ENCODE results near the gene RTL5.

Gene RTL5

GRCh38 chrX:72129661-72130060 is 2.1 kb downstream of the RTL5 start:
- no peak for DNase-seq

GRCh38 chrX:72128881-72129280 is 2.8 kb downstream of the RTL5 start:
- DNase-seq, result no peak

- DNase-seq, result no peak
Measured at GRCh38 chrX:72128183-72128834, 3.4 kb downstream of the RTL5 start.

DNA sequence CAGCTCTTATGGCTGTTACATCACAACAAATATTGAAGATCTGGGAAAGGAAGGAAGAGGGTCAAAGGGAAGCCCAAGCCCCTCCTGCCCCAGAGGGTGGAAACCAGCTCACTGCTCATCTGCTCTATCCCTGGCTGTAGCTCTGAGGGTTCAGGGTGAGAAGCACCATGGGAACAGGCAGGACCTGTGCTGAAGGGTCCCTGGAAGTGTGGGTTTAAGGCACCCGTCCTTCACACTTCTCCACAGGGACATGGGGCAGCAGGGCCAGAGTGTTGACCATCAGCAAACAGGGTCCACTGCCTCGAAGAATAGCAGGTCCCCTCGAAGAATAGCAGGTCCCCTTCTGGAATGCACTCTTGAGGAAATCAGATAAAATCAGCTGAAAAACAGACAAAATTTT is 4.4 kb downstream of the RTL5 start:
- no peak for DNase-seq

DNA sequence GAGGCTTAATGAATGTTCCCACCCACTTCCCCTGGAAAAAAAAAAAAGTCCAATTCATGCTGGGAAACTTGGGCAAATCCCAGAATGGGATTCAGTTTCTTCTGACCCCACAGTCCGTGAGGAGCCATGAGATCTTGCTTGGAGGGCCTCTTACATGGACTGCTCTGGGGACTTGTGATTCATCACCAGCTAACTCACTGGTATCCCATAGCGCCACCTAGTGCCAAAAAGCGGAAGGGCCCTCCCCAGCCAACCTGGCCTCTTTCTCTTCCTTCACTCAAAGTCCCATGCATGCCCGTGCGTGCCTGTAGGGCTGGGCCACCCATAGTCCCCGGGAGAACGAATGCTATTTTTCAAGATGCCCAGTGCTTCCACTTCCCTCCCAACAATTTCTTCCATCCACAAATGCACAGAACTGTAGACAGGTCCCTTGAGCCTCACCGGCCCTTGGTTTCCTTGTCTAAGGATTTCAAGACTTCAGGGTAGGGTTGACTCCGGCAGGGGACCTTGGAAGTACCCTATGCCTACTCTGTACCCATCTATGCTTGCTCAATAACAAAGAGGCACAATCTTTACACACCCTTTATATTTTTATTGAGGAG is 5.1 kb downstream of the RTL5 start:
- DNase-seq, result peak; percentile 90

DNA sequence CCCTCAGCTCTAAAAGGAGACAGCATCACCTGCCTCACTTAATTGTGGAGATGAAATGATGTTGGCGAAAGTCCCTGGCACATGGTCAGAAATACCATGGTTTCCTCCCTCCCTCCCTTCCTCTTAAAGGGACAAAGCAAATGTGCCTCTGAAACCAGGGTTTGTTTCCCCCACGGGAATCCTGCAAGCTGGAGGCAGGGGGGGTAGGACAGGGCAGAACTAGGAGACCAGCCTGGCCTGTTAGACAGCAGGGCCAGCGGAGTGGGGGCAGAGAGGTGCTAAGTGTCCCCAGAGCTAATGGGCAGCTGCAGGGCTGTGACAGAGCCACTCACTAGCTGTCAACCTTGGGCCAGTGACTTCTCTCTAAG is 5.7 kb downstream of the RTL5 start:
- no peak for DNase-seq

- DNase-seq, result no peak
Measured at GRCh38 chrX:72125331-72126047, 6.2 kb downstream of the RTL5 start.

GRCh38 chrX:72124540-72125201 is 7.0 kb downstream of the RTL5 start:
- DNase-seq, result no peak

DNA sequence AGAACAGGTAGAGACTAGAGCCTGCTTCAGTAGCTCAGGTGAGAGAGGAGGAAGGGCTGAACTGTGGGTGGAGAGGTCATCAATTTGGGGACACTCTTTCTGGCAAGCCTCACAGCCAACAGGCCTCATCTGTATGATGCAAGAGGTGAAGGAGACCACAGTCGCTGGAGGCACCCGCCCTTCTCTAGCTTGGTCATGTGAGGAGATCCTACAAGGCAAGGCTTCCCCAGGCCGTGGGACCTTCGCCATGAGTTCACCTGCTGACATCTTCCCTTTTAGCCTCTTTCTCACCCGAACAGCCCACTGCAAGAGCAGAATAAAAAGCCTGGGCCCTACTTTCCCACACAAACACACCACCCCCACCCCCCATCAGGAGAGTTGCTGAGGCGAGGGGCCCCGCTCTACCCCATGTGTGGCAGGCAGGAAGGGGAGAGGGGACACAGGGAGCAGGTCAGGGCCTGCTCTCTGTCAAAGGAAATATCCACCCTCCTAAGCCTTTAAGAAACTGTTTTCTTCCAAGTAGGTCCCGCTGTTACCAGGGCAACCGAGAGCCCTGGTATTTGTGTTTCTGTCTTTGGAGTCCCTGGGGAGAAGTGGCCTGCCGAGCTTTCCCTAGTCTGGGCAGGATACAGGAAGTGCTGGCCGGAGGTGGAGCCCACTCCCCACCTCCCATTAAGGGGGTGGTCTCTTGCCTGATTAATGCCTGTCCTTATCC is 8.1 kb downstream of the RTL5 start:
- DNase-seq, result peak; percentile 65

DNA sequence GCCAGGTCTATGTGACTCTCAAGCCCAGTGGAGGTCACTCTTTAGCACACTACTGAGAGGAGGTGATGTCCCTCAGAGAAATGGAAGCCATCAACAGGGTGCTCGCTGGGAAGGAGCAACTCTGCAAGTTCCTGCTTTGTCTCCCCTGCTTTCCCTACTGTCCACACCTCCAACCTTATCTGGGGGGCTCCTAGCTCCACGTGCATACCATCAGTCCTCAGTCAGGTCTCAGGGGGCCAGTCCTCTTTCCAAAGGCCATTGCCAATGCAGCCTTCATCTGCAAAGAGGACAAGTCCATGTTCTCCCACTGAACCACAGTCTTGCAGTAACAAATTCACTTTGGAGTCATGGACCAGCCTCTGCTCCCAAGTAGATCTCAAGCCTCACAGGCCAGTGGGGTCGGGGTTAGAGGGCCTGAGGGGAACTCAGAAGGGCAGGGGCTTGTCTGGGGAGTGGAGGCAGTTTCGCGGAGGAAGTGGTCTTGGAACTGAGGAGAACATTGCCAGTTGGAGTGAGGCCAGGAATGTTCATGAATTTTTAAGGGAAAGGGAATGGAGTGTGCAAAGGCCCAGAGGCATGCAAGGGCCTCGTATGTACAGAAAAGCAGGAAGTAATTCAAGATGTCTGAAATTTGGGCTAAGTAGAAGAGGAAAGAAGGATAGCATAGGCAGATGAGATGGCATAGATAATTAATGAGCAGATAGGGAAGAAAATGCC is 8.9 kb downstream of the RTL5 start:
- DNase-seq, result no peak

DNA sequence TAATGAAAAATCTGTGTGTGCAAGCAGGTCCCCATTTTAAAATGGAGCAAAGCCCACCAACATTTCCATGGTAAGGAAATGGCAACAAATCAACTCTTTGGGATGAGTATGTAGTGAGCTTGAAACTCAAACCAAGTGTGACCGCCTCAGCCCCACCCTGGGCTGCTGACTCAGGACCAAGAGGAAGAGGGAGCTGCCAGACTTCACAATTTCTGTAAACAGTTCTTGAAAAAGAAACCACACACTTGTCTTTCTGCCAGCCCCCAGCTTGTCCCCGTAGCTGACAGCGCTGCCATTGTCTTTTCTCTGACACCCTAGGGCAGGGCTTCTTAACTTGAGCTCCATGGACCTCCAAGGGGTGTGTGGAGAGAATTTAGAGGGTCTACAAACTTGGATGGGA is 10.3 kb downstream of the RTL5 start:
- DNase-seq, result peak; percentile 76

GRCh38 chrX:72120837-72121236 is 10.9 kb downstream of the RTL5 start:
- peak; percentile 29 for DNase-seq

DNA sequence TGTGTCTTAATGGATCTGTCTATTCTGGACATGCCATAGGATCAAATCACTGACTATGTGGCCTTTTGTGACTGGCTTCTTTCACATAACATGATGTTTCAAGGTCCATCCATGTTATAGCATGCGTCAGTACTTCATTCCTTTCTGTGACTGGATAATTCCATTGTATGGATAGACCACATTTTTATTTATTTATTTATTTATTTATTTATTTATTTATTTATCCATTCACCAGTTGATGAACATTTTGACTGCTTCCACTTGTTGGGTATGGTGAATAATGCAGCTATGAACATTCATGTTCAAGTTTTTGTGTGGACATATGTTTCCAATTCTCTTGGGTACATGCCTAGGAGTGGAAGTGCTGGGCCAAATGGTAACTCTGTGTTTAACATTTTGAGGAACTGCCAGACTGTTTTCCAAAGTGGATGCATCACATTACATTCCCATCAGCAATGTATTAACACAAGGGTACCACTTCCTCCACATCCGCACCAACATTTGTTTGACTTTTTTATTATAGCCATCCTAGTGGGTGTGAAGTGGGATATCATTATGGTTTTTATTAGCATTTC is 14.0 kb downstream of the RTL5 start:
- no peak for DNase-seq

DNA sequence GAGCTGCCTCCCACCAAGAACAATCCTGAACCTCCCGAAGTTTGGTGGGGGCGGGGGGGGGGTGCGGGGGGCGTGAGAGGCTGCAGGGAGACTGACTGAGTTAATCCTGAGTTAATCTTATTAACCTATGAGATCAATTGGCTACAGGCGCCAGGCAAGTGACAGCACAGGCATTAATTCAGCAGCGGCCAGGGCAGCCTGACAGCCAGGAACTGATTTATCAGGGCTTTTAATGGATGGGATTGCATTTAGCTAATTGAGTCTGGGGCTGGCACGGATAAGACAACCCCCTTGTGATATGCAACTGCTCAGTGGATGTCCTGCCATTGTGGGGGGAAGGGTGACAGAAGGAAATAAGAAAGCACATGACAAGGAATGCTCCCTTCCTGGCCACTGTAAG is 16.3 kb downstream of the RTL5 start:
- no peak for DNase-seq

DNA sequence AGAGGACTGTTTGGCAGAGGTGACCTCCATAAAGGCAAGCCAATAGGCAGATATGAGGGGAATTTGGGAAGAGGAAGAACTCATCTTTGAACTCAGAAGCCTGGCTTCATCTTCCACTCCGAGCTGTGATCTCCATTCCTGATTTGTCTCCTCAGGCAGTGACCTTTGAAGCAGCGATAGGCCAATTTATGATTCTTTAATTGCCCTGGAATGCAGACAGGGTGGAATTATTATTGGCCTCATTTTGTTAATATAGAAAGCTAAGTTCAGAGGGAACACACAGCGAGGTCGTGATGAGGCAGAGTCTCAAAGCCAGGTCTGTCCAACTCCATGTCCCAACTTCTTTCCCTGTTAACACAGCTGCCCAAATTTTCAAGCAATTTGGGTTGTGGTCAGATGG is 16.9 kb downstream of the RTL5 start:
- DNase-seq, result no peak

DNA sequence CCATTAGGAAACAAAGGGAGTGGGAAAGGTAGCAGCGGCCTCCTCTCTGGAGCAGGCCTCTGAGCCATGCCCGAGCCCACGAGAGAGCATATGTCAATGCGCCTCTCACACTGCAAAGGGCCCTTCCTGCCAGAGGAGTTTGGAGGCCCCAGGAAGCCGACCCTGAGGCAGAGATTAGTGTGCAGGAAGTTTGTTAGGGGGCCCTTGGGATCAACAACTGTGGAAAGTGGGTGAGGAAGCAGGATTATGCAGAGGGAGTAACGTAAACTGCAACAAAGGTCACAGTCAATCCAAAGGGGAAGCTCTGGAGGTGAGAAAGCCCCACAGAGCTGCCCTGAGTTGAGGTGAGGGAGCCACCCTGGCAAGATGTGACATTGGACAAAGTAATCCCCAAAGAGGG is 17.4 kb downstream of the RTL5 start:
- DNase-seq, result no peak

GRCh38 chrX:72113461-72113860 is 18.3 kb downstream of the RTL5 start:
- DNase-seq, result no peak

DNA sequence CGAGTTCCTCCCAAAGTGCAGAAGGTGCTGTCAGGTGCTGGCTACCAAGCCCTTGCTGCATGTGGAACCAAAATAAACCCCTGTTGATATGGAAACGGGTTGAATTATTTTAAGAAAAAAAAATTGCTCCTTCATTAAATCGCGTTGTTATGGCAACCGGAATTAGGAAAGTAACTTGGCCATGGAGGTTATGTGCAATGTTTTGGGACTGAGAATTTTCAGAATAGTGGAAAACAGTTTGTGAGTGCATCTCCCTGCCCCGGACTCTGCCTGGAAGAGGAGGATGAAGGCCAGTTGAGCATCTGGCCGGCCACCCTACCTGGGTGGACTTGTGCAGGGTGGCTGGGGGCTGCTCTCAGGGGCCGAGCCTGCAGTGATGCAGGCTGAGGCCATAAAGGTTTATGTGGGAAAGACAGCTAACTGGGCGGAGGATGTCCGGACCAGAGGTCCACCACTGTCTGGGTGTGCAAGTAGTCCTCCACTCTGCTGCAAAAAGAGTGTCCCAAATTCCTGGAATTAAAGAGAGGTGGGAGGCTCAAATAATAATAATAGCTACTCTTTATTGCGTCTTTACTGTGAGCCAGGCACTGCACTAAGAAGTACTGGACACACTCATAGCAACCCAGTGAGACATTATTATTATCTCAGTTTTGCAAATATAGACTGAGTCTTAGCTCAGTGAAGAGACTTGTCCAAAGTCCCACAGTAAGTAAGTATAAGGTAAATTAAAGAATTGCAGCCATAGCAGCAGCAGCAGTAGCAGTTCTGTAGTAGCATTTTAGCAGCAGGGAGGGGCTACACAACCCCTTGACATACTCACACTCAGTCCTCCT is 20.6 kb downstream of the RTL5 start:
- no peak for DNase-seq

DNA sequence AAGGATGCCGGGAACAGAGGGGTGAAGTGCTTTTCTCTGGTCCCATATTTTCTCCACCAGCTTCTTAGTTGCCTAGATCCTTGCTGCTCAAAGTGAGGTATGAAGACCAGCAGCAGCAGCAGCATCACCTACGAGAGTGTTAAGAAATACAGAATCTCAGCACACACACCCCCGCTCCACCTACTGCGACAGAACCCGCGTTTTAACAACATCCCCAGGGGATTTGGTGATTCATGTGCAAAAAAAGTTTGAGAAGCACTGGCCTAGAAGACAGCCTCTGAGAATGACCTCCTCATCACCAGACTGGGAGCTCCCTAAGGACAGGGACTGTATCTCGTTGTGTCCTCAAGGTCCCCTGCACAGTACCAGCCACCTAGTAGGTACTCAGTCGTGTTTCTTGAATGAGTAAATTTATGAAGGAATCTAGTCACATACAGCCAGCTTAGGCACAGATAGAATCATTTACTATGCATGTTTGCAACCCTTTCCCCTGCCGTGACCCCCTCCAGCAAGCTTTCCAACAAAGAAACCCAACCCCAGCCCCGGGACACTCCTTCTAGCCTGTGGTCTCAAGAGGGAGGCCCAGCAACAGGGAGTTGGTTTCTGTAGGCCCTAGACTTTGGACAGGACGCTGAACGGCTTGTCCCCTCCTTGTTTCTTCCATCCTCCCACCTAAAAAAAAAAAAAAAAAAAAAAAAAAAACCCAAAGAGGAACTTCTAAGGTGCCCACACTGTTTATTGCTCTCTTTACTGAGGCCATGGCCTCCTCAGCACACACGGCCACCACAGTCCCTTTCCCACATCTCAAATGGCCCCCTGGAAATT is 21.5 kb downstream of the RTL5 start:
- DNase-seq, result peak; percentile 47

GRCh38 chrX:72108666-72109065 is 23.0 kb downstream of the RTL5 start:
- no peak for DNase-seq
